ENCODE data around the gene UBC.
A peak's percentile ranks its signal among the peaks of the same experiment; 100 is the strongest.
"Not testable (repeated sequence)": the region's sequence is repeated elsewhere in the genome, so short reads cannot be mapped to it uniquely, and the experiment has no call there.

UBC gene

DNA sequence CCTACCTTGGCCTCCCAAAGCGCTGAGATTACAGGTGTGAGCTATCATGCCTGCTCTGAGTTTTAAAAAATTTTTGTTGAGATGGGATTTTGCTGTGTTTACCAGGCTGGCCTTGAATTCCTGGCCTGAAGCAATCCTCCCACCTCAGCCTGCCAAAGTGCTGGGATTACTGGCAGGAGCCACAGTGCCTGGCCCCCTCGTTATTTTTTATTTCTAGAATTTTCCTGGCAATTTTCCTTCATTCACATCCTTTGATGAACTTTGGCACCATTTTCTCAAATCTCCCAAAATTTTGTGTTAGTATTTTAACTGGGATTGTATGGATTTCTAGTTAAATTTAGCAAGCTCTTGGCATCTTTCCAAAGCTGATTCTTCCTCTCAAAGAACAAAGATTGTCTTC is 26.2 kb downstream of the UBC start:
- Histone ChIP-seq H4K12ac (ENCODE audit: low read depth, low read length) (no peak overlapping the region), H3K4me3 (ENCODE audit: low read depth, low read length) (no peak overlapping the region), H3K14ac (ENCODE audit: low read length) (no peak overlapping the region), H3K4me1 (ENCODE audit: control insufficient read depth in 1 of 2, insufficient read depth in 2 of 2, low read length in 2 of 2) (peaks cover 0 to 2% of the 10 kb centered on the region in 2 experiments), H3K27me3 (ENCODE audit: insufficient read depth, low read length) (no peaks in the 10 kb centered on the region), H2BK120ac (ENCODE audit: insufficient read depth, low read length, poor library complexity) (no peak overlapping the region), H2BK12ac (ENCODE audit: low read length) (no peak overlapping the region), H3K79me2 (ENCODE audit: control insufficient read depth, insufficient read depth, low read length, poor library complexity) (no peaks in the 10 kb centered on the region), H3K18ac (ENCODE audit: low read length) (no peak overlapping the region), H3K36me3 (ENCODE audit: control insufficient read depth in 1 of 2, insufficient read depth in 2 of 2, low read length in 2 of 2) (no peaks in the 10 kb centered on the region), H2AK5ac (ENCODE audit: low read length) (no peak overlapping the region), H3K23ac (ENCODE audit: low read length) (no peak overlapping the region), H4K8ac (ENCODE audit: low read depth, low read length) (no peak overlapping the region), H2BK5ac (ENCODE audit: low read depth, low read length, poor library complexity) (no peak overlapping the region), H3K4ac (ENCODE audit: low read depth, low read length) (no peak overlapping the region), H2AFZ (ENCODE audit: insufficient read depth, low read length, poor library complexity) (no peak overlapping the region), H3K9me3 (ENCODE audit: insufficient read depth, low read depth, low read length) (no peaks in the 10 kb centered on the region), H3K4me2 (ENCODE audit: low read length) (no peak overlapping the region), H4K91ac (ENCODE audit: low read depth, low read length) (no peak overlapping the region), H3K9ac (ENCODE audit: low read length) (no peak overlapping the region), H3K27ac (ENCODE audit: low read depth, low read length) (no peak overlapping the region), H3K79me1 (ENCODE audit: low read length) (no peaks in the 10 kb centered on the region)
- no peak for DNase-seq
- no CpG with 5 or more reads among the region's 2 CpGs for WGBS (ENCODE audit: extremely low coverage, insufficient coverage, insufficient read length)

DNA sequence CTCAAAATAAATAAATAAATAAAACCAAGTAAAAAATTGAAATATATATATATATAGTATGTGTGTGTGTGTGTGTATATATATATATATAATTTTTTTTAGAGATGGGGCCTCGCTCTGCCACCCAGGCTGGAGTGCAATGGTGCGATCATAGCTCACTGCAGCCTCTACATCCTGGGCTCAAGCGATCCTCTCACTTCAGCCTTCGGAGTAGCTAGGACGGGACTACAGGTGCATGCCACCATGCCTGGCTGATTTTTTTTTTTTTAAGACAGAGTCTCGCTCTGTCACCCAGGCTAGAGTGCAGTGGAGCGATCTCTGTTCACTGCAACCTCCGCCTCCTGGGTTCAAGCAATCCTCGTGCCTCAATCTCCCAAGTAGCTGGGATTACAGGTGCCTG is 26.7 kb downstream of the UBC start:
- not testable (repeated sequence) for H3K9ac ChIP-seq (ENCODE audit: low read length); H3K23ac ChIP-seq (ENCODE audit: low read length); H2BK12ac ChIP-seq (ENCODE audit: low read length)

DNA sequence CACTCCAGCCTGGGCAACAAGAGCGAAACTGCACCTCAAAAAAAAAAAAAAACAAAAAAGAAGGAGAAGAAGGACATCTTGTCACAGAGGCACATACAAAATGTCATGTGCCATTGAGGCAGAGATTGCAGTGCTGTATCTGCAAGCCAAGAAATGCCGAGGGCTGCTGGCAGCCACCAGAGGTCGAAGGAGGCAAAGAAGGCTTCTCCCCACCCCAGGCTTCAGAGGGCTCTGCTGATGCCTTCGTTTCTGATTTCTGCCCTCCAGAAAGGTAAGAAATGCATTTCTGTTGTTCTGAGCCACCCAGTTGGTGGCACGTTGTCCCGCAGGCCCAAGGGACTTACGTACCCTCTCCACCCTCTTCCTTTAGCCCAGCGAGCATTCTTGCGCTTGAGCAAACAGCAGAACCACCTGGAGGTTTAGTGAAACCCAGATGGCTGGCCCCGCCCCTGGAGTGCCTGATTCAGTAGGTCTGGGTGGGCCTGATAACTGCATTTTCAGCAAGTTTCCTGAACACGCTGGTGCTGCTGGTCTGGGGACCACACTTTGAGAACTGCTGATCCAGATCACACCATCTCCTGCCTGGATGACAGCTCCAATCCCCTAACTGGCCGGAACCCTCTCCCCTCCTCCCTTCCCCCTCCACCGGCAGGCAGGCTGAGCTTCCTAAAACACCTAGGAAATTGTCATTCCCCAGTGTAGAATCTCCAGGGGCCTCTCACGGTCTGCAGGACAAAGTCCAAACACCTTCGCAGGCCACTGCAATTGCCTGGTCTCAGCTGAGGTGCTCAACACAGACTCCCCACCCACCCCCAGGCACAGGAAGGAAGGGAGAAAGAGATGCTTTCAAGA is 29.6 kb downstream of the UBC start:
- Histone ChIP-seq H2BK5ac (ENCODE audit: low read depth, low read length, poor library complexity) (no peak overlapping the region), H3K9ac (ENCODE audit: low read length) (no peak overlapping the region), H2AK5ac (ENCODE audit: low read length) (no peak overlapping the region), H3K4me3 (ENCODE audit: low read depth, low read length) (no peak overlapping the region), H3K14ac (ENCODE audit: low read length) (no peak overlapping the region), H2BK120ac (ENCODE audit: insufficient read depth, low read length, poor library complexity) (no peak overlapping the region), H4K12ac (ENCODE audit: low read depth, low read length) (no peak overlapping the region), H3K9me3 (ENCODE audit: insufficient read depth, low read depth, low read length) (peaks cover 1% of the 10 kb centered on the region), H3K27ac (ENCODE audit: low read depth, low read length) (no peak overlapping the region), H3K4ac (ENCODE audit: low read depth, low read length) (no peak overlapping the region), H2BK12ac (ENCODE audit: low read length) (no peak overlapping the region), H4K91ac (ENCODE audit: low read depth, low read length) (no peak overlapping the region), H3K36me3 (ENCODE audit: control insufficient read depth in 1 of 2, insufficient read depth in 2 of 2, low read length in 2 of 2) (no peaks in the 10 kb centered on the region), H3K79me2 (ENCODE audit: control insufficient read depth, insufficient read depth, low read length, poor library complexity) (no peaks in the 10 kb centered on the region), H3K4me2 (ENCODE audit: low read length) (no peak overlapping the region), H3K4me1 (ENCODE audit: control insufficient read depth in 1 of 2, insufficient read depth in 2 of 2, low read length in 2 of 2) (peaks cover 0 to 4% of the 10 kb centered on the region in 2 experiments), H3K23ac (ENCODE audit: low read length) (no peak overlapping the region), H3K79me1 (ENCODE audit: low read length) (peaks cover 3% of the 10 kb centered on the region), H4K8ac (ENCODE audit: low read depth, low read length) (no peak overlapping the region), H2AFZ (ENCODE audit: insufficient read depth, low read length, poor library complexity) (no peak overlapping the region), H3K18ac (ENCODE audit: low read length) (no peak overlapping the region), H3K27me3 (ENCODE audit: insufficient read depth, low read length) (no peaks in the 10 kb centered on the region)
- DNase-seq: peak; percentile 93 to 94
- no CpG with 5 or more reads among the region's 15 CpGs for WGBS (ENCODE audit: extremely low coverage, insufficient coverage, insufficient read length)

More for the DNA sequence above, 26.7 kb downstream of the UBC start:
- H3K9me3 ChIP-seq (ENCODE audit: insufficient read depth, low read depth, low read length); H3K4ac ChIP-seq (ENCODE audit: low read depth, low read length); H3K18ac ChIP-seq (ENCODE audit: low read length); H2AK5ac ChIP-seq (ENCODE audit: low read length); H3K36me3 ChIP-seq (ENCODE audit: control insufficient read depth in 1 of 2, insufficient read depth in 2 of 2, low read length in 2 of 2); H3K4me1 ChIP-seq (ENCODE audit: control insufficient read depth in 1 of 2, insufficient read depth in 2 of 2, low read length in 2 of 2); H3K4me3 ChIP-seq (ENCODE audit: low read depth, low read length); H3K79me1 ChIP-seq (ENCODE audit: low read length); H3K27ac ChIP-seq (ENCODE audit: low read depth, low read length); H4K8ac ChIP-seq (ENCODE audit: low read depth, low read length); H3K27me3 ChIP-seq (ENCODE audit: insufficient read depth, low read length); DNase-seq; H4K91ac ChIP-seq (ENCODE audit: low read depth, low read length); H3K4me2 ChIP-seq (ENCODE audit: low read length); H2BK5ac ChIP-seq (ENCODE audit: low read depth, low read length, poor library complexity); H2AFZ ChIP-seq (ENCODE audit: insufficient read depth, low read length, poor library complexity); H2BK120ac ChIP-seq (ENCODE audit: insufficient read depth, low read length, poor library complexity); H3K14ac ChIP-seq (ENCODE audit: low read length); H4K12ac ChIP-seq (ENCODE audit: low read depth, low read length); H3K79me2 ChIP-seq (ENCODE audit: control insufficient read depth, insufficient read depth, low read length, poor library complexity): not testable (repeated sequence)
- no CpG with 5 or more reads among the region's 9 CpGs for WGBS (ENCODE audit: extremely low coverage, insufficient coverage, insufficient read length)

DNA sequence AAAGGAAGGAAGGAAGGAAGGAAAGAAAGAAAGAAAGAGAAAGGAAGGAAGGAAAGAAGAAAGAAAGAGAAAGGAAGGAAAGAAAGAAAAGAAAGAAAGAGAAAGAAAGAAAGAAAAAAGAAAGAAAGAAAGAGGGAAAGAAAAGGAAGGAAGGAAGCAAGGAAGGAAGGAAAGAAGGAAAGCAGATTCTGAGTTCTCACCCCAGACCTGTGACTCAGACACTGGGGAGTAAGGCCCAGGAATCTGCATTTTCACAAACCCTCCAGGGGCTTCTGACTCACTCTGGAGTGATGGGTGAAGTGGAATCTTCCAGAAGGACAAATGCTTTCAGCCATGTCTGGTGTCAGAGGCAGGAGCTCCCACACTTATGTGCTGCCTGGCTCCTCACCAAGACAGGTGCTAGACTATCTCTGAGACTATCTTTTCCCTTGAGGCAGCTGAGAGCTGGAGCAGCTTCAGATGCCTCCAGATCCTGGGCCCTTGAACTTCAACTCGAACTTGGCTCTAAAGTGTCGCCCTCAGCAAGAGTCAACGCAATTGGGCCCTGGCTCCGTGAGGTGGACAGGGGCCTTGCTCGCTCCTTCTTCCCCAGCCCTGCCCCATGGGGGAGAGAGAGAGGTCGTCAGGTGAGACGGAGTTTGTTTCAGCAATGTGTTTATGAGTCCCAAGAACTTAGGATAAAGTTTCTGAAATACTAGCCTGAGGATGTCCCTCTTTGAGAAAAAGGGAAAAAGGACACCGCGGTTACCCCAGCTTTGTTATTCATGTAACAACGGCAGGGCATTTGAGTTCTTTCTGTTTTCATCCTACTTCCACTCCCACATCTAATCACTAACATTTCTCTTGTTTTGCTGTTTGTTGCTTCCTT is 31.0 kb downstream of the UBC start:
- Histone ChIP-seq H3K79me1 (ENCODE audit: low read length) (peaks cover 3% of the 10 kb centered on the region), H2AK5ac (ENCODE audit: low read length) (no peak overlapping the region), H2AFZ (ENCODE audit: insufficient read depth, low read length, poor library complexity) (no peak overlapping the region), H3K36me3 (ENCODE audit: control insufficient read depth in 1 of 2, insufficient read depth in 2 of 2, low read length in 2 of 2) (no peaks in the 10 kb centered on the region), H3K79me2 (ENCODE audit: control insufficient read depth, insufficient read depth, low read length, poor library complexity) (no peaks in the 10 kb centered on the region), H3K9ac (ENCODE audit: low read length) (no peak overlapping the region), H2BK120ac (ENCODE audit: insufficient read depth, low read length, poor library complexity) (no peak overlapping the region), H3K4me3 (ENCODE audit: low read depth, low read length) (no peak overlapping the region), H4K8ac (ENCODE audit: low read depth, low read length) (no peak overlapping the region), H3K18ac (ENCODE audit: low read length) (no peak overlapping the region), H3K27me3 (ENCODE audit: insufficient read depth, low read length) (no peaks in the 10 kb centered on the region), H3K4ac (ENCODE audit: low read depth, low read length) (no peak overlapping the region), H3K14ac (ENCODE audit: low read length) (no peak overlapping the region), H3K23ac (ENCODE audit: low read length) (no peak overlapping the region), H3K4me1 (ENCODE audit: control insufficient read depth in 1 of 2, insufficient read depth in 2 of 2, low read length in 2 of 2) (peaks cover 0 to 4% of the 10 kb centered on the region in 2 experiments), H4K12ac (ENCODE audit: low read depth, low read length) (no peak overlapping the region), H3K4me2 (ENCODE audit: low read length) (no peak overlapping the region), H3K27ac (ENCODE audit: low read depth, low read length) (no peak overlapping the region), H2BK12ac (ENCODE audit: low read length) (no peak overlapping the region), H3K9me3 (ENCODE audit: insufficient read depth, low read depth, low read length) (peaks cover 1% of the 10 kb centered on the region), H2BK5ac (ENCODE audit: low read depth, low read length, poor library complexity) (no peak overlapping the region), H4K91ac (ENCODE audit: low read depth, low read length) (no peak overlapping the region)
- peak; percentile 67 to 75 for DNase-seq
- WGBS (ENCODE audit: extremely low coverage, insufficient coverage, insufficient read length): no CpG with 5 or more reads among the region's 10 CpGs

All from trophoblast cell (in vitro differentiated cells and primary cell).